Right atrium auricular region (tissue), 2 donors: ENCODE results near the gene MSMO1. TPM values are rescaled to one million over a fixed set of nuclear protein-coding genes. Genes with fewer than 3 reads are reported as not detected.

Experiments used
- DNase-seq: peaks from one replicate; pipeline ENCODE4 v3.0.0-alpha.2; 2019; ENCODE audit warnings: low spot score
- H3K27ac ChIP-seq, 2 donors: fragments of 200-600 bp; sonication (generic); 1 replicate in 1 of 2; 2 replicates in 1 of 2; pipeline ENCODE4 v1.5.1; 2016 to 2019
- H3K27me3 ChIP-seq, 2 donors: fragments of 200-600 bp; sonication (generic); one replicate each; pipeline versions ENCODE4 v1.5.1 to v1.6.0; 2017 to 2019
- H3K36me3 ChIP-seq: fragments of 200-600 bp; sonication (generic); one replicate; pipeline ENCODE4 v1.5.1; 2016
- H3K4me1 ChIP-seq, 2 donors: fragments of 200-600 bp; sonication (generic); one replicate each; pipeline versions ENCODE4 v1.5.1 to v1.6.0; 2017 to 2019
- H3K4me3 ChIP-seq, 2 donors: fragments of 200-600 bp; sonication (generic); 1 replicate in 1 of 2; 2 replicates in 1 of 2; pipeline ENCODE4 v1.5.1; 2017 to 2019; ENCODE audit warnings: mild to moderate bottlenecking in 1 of 2, moderate library complexity in 1 of 2
- H3K9me3 ChIP-seq, 2 donors: fragments of 200-600 bp; sonication (generic); one replicate each; pipeline ENCODE4 v1.5.1; 2019
- CTCF ChIP-seq, 2 donors: fragments of 200-600 bp; sonication (generic); IDR thresholded peaks; one replicate each; pipeline ENCODE4 v1.5.1; 2019; ENCODE audit warnings: antibody characterized with exemption in 2 of 2
- total RNA-seq, 2 donors: library from RNA; depleted of rRNA; stranded (reverse); fragments of >200 nt; gene quantifications; one replicate each; pipeline ENCODE4 v1.1.0, GENCODE V29; 2016

The MSMO1 gene
- total RNA-seq, 2 donors from 2014 or later: 11.3 to 20.3 TPM

GRCh38 chr4:165368114-165368513 is 40.6 kb downstream of the MSMO1 start:
- Histone ChIP-seq H3K27ac (no peak overlapping the region), H3K4me1 (no peaks in the 10 kb centered on the region), H3K27me3 (no peaks in the 10 kb centered on the region), H3K36me3 (no peaks in the 10 kb centered on the region), H3K9me3 (no peaks in the 10 kb centered on the region), H3K4me3 (no peak overlapping the region)
- TF ChIP-seq CTCF (IDR thresholded peaks at IDR 0.05): no peak
- no peak for DNase-seq

- TF ChIP-seq CTCF (IDR thresholded peaks at IDR 0.05): no peak
- H3K27ac ChIP-seq: no peak overlapping the region
These were observed 41.1 kb downstream of the MSMO1 start for GRCh38 chr4:165368567-165368966.

GRCh38 chr4:165369522-165369921 is 42.1 kb downstream of the MSMO1 start:
- Histone ChIP-seq H3K9me3 (peaks cover 0 to 6% of the 10 kb centered on the region in 2 donors), H3K4me1 (no peaks in the 10 kb centered on the region), H3K27ac (no peak overlapping the region), H3K4me3 (no peak overlapping the region), H3K36me3 (no peaks in the 10 kb centered on the region), H3K27me3 (no peaks in the 10 kb centered on the region)
- no peak for DNase-seq
- no peak for TF ChIP-seq CTCF (IDR thresholded peaks at IDR 0.05)

More at GRCh38 chr4:165368567-165368966, 41.1 kb downstream of the MSMO1 start:
- DNase-seq: no peak
- H3K9me3 ChIP-seq: no peaks in the 10 kb centered on the region
- H3K4me1 ChIP-seq: no peaks in the 10 kb centered on the region
- H3K27me3 ChIP-seq: no peaks in the 10 kb centered on the region
- H3K4me3 ChIP-seq: no peak overlapping the region
- no peaks in the 10 kb centered on the region for H3K36me3 ChIP-seq

GRCh38 chr4:165370530-165370929 is 43.1 kb downstream of the MSMO1 start:
- peaks cover 0 to 12% of the 10 kb centered on the region in 2 donors for H3K9me3 ChIP-seq
- H3K27ac ChIP-seq: no peak overlapping the region
- no peaks in the 10 kb centered on the region for H3K27me3 ChIP-seq
- no peak for TF ChIP-seq CTCF (IDR thresholded peaks at IDR 0.05)
- no peaks in the 10 kb centered on the region for H3K4me1 ChIP-seq
- DNase-seq: no peak
- no peaks in the 10 kb centered on the region for H3K36me3 ChIP-seq
- H3K4me3 ChIP-seq: no peak overlapping the region

GRCh38 chr4:165375465-165375864 is 48.0 kb downstream of the MSMO1 start:
- H3K4me1 ChIP-seq: no peaks in the 10 kb centered on the region
- no peak overlapping the region for H3K27ac ChIP-seq
- H3K4me3 ChIP-seq: no peak overlapping the region
- TF ChIP-seq CTCF (IDR thresholded peaks at IDR 0.05): no peak
- H3K27me3 ChIP-seq: no peaks in the 10 kb centered on the region
- no peak for DNase-seq
- H3K9me3 ChIP-seq: peaks cover 0 to 12% of the 10 kb centered on the region in 2 donors
- no peaks in the 10 kb centered on the region for H3K36me3 ChIP-seq

GRCh38 chr4:165378398-165378744 is 50.9 kb downstream of the MSMO1 start:
- Histone ChIP-seq H3K27ac (peak overlapping the region; percentile 65 to 78), H3K27me3 (no peaks in the 10 kb centered on the region)
- no peak for TF ChIP-seq CTCF (IDR thresholded peaks at IDR 0.05)

More at GRCh38 chr4:165378398-165378744, 50.9 kb downstream of the MSMO1 start:
- H3K4me1 ChIP-seq: no peaks in the 10 kb centered on the region
- DNase-seq: no peak
- H3K9me3 ChIP-seq: peaks cover 0 to 12% of the 10 kb centered on the region in 2 donors
- peak overlapping the region; percentile 46 to 69 for H3K4me3 ChIP-seq
- no peaks in the 10 kb centered on the region for H3K36me3 ChIP-seq
